ENCODE measurements around the gene PICALM.
"Not testable (repeated sequence)": the region's sequence is repeated elsewhere in the genome, so short reads cannot be mapped to it uniquely, and the experiment has no call there.

Gene PICALM

DNA sequence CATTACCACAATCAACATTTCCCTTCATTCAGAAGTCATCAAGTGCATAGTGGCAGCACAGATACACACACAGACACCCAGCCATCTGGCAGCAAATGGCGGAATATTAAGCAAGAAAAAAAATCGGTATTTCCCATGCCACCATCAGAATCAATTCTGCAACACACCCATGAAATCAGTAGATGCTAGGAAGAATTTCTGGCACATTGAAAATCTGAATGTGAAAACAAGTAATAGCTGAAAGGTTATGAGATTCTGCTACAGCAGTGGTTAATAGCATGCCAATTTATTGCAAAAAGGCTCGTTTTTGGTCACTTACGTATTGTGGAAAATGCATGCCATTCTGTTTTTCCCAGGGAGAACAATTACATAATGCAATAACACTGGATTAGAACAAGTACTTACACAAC is 91.1 kb downstream of the PICALM start:
- DNase-seq (ENCODE audit: low read depth, low spot score), result no peak

- DNase-seq (ENCODE audit: low read depth, low spot score), result no peak
These were observed 92.4 kb downstream of the PICALM start for GRCh38 chr11:85976525-85976924.

DNA sequence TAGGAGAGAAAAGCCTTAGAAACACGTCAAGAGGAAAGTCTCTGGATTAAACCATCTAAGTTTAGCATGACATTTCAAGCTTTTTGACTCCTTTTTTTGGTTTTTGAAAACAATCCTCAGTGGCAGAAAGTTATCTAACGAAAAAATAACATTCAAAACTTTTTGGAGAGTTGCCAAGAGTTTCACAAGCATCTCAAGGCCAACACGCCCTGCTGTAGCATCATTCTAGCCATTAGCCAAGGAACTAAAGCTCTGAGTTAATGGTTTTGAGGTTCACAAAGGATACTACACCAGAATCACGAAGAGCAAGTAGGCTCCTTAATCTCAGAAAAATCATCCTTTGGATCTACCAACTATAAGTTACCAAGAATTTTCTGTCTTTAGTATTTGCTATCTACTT is 94.8 kb downstream of the PICALM start:
- DNase-seq (ENCODE audit: low read depth, low spot score), result no peak

GRCh38 chr11:85970593-85970992 is 98.3 kb downstream of the PICALM start:
- DNase-seq (ENCODE audit: low read depth, low spot score), result no peak

DNA sequence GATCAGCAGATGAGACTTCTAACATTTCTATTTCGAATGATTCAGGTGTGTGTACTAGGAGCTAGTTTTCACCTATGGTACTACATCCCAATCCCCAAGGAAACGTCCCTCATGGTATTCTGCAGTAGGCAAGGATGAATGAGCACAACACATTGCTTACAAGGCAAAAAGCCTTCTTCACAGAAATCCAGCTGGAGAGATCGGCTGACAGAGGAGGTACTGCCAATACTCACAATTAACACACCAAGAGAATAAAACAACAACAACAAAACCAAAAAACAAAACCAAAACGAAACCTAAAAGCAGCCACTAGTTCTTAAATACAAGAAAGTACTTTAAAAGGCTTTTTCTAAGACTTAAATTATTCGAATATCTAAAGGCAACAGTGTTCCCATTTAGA is 101.4 kb downstream of the PICALM start:
- no peak for DNase-seq (ENCODE audit: low read depth, low spot score)

GRCh38 chr11:85965202-85965601 is 103.7 kb downstream of the PICALM start:
- no peak for DNase-seq (ENCODE audit: low read depth, low spot score)

- DNase-seq (ENCODE audit: low read depth, low spot score), result no peak
These were observed 106.9 kb downstream of the PICALM start for GRCh38 chr11:85961930-85962363.

DNA sequence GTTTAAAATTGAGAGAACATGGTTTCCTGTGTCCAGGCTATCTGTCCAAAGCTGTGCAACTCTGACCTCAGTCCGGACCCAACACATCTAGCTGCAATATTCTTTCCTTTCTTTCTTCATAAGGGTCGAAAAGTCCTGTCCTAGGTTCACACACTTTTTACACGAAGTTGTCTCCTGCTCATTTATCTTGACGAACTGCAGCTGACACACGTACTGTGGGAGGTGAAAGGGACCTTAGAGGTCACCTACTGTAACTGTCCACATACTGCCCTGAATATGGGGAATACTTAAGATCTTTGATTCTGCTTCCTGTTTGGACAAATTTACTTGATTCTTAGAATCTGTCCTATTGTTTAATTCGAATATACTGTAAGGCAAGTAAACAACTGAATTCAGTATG is 107.8 kb downstream of the PICALM start:
- no peak for DNase-seq (ENCODE audit: low read depth, low spot score)

DNA sequence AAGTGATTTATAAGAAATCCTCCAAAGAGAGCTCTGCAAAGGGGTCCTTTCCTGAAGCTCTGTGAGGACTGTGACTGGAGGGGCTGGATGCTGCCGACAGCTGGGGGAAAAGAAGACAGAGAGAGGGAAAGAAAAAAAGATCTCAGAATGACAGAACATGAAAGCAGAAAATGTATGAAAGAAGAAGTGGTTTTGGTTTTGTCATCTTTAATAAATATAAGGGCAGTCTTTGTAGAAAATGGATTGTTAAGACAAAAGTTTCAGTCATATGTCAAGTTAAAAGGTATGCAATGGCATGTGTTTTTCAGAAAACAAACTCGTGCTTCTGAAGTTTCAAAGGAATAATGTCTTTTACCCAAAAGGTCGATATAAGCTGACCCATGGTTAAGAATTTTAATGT is 108.2 kb downstream of the PICALM start:
- DNase-seq (ENCODE audit: low read depth, low spot score), result no peak

DNA sequence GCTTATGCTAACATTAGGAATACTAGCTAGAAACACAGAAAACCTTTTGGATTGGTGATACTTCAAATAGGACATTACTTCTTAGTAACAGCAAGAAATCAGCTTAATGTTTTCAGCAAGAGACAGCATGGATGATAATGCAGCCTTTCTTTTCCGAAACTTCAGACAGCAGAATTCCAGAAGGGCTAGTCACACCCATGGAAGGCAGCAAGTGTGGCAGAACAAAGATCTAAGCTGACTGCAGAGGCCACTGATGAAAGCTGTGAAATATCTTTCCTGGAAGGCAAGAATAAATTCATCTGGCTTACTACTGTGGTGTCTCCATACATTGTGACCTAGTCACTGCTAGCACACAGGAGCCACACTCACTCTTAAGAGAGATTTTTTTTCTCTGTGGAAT is 113.4 kb downstream of the PICALM start:
- no peak for DNase-seq (ENCODE audit: low read depth, low spot score)

DNA sequence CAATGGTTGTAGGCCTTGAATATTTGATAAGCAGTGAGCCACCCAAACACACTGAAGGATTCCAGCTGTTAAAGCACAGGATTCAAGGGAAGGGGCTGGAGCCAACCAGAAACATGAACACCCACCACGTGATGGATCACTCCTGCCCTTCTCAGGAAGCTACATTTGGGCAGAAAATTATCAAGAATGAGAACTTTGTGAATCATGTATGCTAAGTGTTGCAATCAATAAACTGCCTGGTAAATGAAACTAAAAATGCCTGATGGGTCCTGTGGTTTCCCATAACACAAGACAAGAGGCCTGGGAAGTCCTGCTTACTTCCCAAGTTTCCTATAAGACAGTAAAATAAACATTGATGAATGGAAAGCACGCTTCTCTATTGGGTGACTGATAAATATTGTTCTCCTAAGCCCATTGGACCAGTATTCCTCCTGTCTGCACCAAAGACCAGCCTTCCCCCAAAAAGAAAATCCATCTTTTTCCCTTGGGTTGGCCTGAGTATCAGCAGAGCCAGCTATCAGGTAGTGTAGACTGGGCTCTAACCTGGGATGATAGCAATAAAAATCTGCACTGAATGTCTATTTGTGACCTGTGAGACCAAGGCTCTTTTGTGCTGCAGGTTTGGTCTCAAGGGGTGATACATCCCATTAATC is 115.3 kb downstream of the PICALM start:
- no peak for DNase-seq (ENCODE audit: low read depth, low spot score)

- not testable (repeated sequence) for DNase-seq (ENCODE audit: low read depth, low spot score)
These were observed 116.8 kb downstream of the PICALM start for GRCh38 chr11:85952108-85952485.

GRCh38 chr11:85951428-85952107 is 117.3 kb downstream of the PICALM start:
- no peak for DNase-seq (ENCODE audit: low read depth, low spot score)

DNA sequence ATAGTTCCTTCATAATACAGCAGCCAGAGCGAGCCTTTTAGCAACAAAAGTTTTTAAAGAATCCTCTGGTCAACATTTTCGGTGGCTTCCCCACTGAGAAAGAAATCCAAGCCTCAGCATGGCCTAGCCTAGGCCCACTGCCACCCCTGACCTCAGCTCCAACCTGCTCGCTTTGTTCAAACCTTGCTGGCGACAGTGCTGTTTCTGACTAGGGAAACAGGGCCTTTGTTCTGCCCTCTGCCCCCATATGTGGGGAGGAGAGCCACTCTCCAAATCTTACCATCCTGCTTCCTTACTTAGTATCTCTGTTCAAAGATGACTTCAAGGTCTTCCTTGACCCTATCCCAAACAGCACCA is 117.9 kb downstream of the PICALM start:
- DNase-seq (ENCODE audit: low read depth, low spot score), result no peak

DNA sequence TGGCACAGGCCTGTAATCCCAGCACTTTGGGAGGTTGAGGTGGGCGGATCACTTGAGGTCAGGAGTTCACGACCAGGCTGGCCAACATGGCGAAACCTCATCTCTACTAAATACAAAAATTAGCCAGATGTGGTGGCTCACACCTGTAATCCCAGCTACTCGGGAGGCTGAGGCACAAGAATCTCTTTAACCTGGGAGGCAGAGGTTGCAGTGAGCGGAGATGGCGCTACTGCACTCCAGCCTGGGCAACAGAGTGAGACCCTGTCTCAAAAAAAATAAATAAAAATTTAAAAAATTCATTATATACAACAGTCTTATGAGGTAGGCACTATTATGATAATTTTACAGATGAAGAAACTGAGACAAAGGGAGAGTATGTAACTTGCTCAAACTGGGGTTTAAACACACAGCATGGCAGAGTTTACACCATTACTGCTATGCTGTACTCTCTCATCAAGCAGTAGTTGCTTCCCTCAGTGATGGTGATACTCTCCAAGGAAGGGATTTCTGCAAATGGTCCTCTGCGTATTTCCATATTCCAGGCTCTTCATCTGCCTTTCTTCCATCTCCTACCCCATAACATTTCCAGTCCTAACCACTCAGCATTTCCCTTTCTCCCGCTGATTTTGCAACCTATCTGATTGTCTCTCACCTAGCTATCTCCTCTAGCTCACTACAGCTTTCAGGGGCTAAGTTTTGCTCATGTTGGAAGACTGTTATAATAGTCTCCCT is 118.4 kb downstream of the PICALM start:
- no peak for DNase-seq (ENCODE audit: low read depth, low spot score)

- DNase-seq (ENCODE audit: low read depth, low spot score), result no peak
These were observed 119.1 kb downstream of the PICALM start for GRCh38 chr11:85949798-85950197.

DNA sequence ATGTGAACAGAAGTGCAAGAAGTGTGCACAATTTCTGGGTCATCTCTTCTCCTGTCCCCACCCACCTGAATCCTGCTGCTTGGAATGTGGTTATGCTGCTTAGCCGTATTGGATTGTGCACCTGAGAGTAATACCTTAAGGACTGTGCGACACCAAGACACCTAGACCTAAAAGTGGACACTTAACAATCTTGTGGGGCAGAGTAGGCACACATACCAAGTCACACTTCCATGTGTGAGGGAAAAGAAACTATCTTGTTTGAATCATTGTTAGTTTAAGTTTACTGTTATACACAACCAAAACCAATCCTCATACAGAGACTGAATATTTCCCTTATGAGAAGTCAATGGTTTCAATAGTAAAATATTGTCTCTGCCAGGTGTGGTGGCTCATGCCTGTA is 120.0 kb downstream of the PICALM start:
- DNase-seq (ENCODE audit: low read depth, low spot score), result no peak

GRCh38 chr11:85947431-85948272 is 121.2 kb downstream of the PICALM start:
- DNase-seq (ENCODE audit: low read depth, low spot score), result no peak

GRCh38 chr11:85946221-85946620 is 122.7 kb downstream of the PICALM start:
- no peak for DNase-seq (ENCODE audit: low read depth, low spot score)

GRCh38 chr11:85945788-85946187 is 123.1 kb downstream of the PICALM start:
- no peak for DNase-seq (ENCODE audit: low read depth, low spot score)

- no peak for DNase-seq (ENCODE audit: low read depth, low spot score)
These were observed 123.6 kb downstream of the PICALM start for GRCh38 chr11:85945296-85945695.

DNA sequence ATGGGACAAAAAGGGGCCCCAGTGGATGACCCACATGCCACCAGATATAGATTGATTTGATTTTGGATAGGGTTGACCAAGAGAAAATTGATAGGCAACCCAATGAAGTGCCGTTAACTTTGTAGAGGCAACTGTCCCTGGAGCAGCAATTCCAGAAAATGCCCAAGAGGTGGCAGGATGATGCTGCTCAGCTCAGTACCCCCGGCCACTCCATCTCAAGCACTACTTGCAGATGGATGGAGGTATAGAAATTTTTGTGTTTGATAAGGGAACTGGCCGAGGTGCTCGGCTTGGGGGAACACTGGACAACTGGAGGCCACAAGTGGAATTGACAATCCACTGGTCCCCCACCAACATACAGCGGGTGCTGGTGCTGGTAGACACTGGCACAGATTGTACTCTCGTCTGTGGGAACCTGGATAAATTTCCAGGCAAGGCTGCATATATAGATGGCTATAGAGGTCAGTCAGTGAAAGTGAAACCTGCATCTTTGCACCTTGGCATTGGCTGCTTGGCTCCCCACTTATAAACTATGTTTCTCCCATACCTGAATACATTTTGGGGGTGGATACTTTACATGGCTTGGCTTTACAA is 127.4 kb downstream of the PICALM start:
- no peak for DNase-seq (ENCODE audit: low read depth, low spot score)

All from activated CD4-positive, CD25-positive, alpha-beta regulatory T cell treated with anti-CD3 and anti-CD28 coated beads, Interleukin-2, amount 50 U/mL, for 16 hours (primary cell).